ENCODE results near the gene STX1B. TPM values are rescaled to one million over a fixed set of nuclear protein-coding genes. Genes with fewer than 3 reads are reported as not detected.

STX1B gene
- total RNA-seq, 2 donors from 2014 or later, result 0.35 to 0.52 TPM

GRCh38 chr16:30965436-30965835, 45.0 kb downstream of the STX1B start:
- Histone ChIP-seq H3K4me1 (no peaks in the 10 kb centered on the region), H3K9ac (ENCODE audit: low read depth in 2 of 2, low read length in 2 of 2) (no peak overlapping the region), H3K9me3 (no peaks in the 10 kb centered on the region), H3K36me3 (peaks cover 19% of the 10 kb centered on the region), H3K27ac (no peak overlapping the region), H3K27me3 (no peaks in the 10 kb centered on the region), H3K4me3 (no peak overlapping the region)
- TF ChIP-seq CTCF (IDR thresholded peaks at IDR 0.05), result no peak
- DNase-seq, result no peak
- intact Hi-C loops (cut with DNase I), result no loop called here

DNA sequence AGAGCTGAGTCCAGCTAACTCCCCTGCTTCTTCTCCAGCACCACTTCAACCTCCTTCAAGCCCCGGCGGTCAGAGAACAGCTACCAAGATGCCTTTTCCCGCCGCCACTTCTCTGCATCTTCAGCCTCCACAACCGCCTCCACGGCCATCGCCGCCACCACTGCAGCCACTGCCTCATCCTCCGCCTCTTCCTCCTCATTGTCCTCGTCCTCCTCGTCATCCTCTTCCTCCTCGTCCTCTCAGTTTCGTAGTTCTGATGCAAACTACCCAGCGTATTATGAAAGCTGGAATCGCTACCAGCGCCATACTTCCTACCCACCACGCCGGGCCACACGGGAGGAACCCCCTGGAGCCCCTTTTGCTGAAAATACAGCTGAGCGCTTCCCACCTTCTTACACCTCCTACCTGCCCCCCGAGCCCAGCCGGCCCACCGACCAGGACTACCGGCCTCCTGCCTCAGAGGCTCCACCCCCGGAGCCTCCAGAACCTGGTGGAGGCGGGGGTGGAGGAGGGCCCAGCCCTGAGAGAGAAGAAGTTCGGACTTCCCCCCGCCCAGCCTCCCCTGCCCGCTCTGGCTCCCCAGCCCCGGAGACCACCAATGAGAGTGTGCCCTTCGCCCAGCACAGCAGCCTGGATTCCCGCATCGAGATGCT, 45.7 kb downstream of the STX1B start:
- H3K9me3 ChIP-seq, result no peaks in the 10 kb centered on the region
- no peak for TF ChIP-seq CTCF (IDR thresholded peaks at IDR 0.05)
- H3K4me3 ChIP-seq, result no peak overlapping the region
- no peak for DNase-seq
- no peaks in the 10 kb centered on the region for H3K27me3 ChIP-seq
- H3K27ac ChIP-seq, result no peak overlapping the region
- no peak overlapping the region for H3K9ac ChIP-seq (ENCODE audit: low read depth in 2 of 2, low read length in 2 of 2)
- H3K36me3 ChIP-seq, result peaks cover 19% of the 10 kb centered on the region
- H3K4me1 ChIP-seq, result no peaks in the 10 kb centered on the region
- intact Hi-C loops (cut with DNase I), result no loop called here

DNA sequence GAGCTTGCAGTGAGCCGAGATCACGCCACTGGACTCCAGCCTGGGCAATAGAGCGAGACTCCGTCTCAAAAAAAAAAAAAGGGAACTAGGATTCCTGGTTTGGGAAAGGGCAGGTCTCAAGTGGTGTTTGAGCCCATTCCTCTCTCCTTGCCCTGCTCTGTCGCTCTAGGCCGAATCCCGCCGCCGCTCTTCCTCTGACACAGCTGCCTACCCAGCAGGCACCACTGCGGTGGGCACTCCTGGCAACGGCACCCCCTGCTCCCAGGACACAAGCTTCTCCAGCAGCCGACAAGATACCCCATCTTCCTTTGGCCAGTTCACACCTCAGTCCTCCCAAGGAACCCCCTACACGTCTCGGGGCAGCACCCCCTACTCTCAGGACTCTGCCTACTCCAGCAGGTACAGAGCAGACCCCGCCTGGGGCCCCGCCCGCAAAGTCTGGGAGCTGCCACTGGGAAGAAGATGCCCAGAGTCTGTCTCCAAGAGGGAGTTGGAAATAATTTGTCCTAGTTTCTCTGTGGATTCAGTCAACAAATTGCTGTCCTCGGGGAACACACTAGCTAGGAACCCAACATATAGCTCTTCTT, 46.4 kb downstream of the STX1B start:
- intact Hi-C loops (cut with DNase I), result no loop called here
- Histone ChIP-seq H3K27ac (no peak overlapping the region), H3K36me3 (peaks cover 19% of the 10 kb centered on the region), H3K27me3 (no peaks in the 10 kb centered on the region), H3K4me3 (no peak overlapping the region), H3K9me3 (no peaks in the 10 kb centered on the region), H3K4me1 (peaks cover 2% of the 10 kb centered on the region), H3K9ac (ENCODE audit: low read depth in 2 of 2, low read length in 2 of 2) (no peak overlapping the region)
- no peak for TF ChIP-seq CTCF (IDR thresholded peaks at IDR 0.05)
- no peak for DNase-seq

GRCh38 chr16:30961384-30961783, 49.1 kb downstream of the STX1B start:
- H3K9ac ChIP-seq (ENCODE audit: low read depth in 2 of 2, low read length in 2 of 2), result no peak overlapping the region
- no peak overlapping the region for H3K27ac ChIP-seq
- H3K4me3 ChIP-seq, result no peak overlapping the region
- intact Hi-C loops (cut with DNase I), result no loop called here
- H3K4me1 ChIP-seq, result peaks cover 8% of the 10 kb centered on the region
- peaks cover 19% of the 10 kb centered on the region for H3K36me3 ChIP-seq
- DNase-seq, result no peak
- TF ChIP-seq CTCF (IDR thresholded peaks at IDR 0.05), result no peak
- H3K9me3 ChIP-seq, result no peaks in the 10 kb centered on the region
- no peaks in the 10 kb centered on the region for H3K27me3 ChIP-seq

DNA sequence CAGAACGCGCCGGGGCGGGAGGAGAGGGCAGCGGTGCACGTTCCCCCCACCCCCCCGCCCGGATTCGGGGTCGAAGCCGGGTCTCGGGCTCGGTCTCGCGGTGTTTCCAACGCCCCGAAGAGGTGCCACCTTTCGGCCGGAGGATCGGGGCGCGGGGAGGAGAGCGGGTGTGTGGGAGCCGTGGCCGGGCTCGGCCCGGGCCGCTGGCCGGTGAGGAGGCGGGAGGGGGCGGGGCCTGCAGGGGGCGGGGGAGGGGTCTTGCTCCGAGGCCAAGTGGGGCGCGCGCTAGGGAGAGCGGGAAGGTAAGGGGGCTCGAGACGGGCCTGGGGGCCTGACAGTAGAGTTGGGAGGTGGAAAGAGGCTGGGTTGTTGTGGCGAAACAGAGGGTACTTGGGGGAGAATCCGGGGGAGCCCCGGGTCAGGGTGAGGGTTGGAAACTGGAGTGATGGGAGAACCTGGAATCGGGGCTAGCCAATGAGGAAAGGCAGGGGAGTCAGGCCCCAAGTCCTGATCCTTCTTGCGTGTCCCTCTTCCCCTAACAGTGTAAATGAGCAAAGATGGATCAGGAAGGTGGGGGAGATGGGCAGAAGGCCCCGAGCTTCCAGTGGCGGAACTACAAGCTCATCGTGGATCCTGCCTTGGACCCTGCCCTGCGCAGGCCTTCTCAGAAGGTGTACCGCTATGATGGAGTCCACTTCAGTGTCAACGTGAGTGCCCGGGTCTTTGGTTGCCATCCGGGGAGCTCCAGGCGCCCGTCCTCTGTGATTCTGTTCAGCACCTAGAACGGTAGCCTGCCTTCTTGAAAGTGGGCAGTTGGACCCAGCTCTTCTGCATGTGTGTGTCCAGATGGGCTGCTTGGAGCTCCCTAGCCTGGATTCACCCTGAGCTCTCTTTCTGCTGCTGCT, 52.0 kb downstream of the STX1B start:
- H3K4me3 ChIP-seq, result peak overlapping the region; percentile 58
- TF ChIP-seq CTCF (IDR thresholded peaks at IDR 0.05), result no peak
- H3K27ac ChIP-seq, result peak overlapping the region; percentile 85
- peak overlapping the region; percentile 71 to 86 for H3K9ac ChIP-seq (ENCODE audit: low read depth in 2 of 2, low read length in 2 of 2)
- H3K27me3 ChIP-seq, result no peaks in the 10 kb centered on the region
- DNase-seq, result peak; percentile 35
- intact Hi-C loops (cut with DNase I), result no loop called here
- peaks cover 8% of the 10 kb centered on the region for H3K4me1 ChIP-seq
- no peaks in the 10 kb centered on the region for H3K9me3 ChIP-seq
- H3K36me3 ChIP-seq, result peaks cover 18% of the 10 kb centered on the region
